H7 (cell line): ENCODE measurements around the gene USH1C. TPM values are rescaled to one million over a fixed set of nuclear protein-coding genes. Genes with fewer than 3 reads are reported as not detected.

Source experiments
- DNase-seq: peaks from one replicate; pipeline ENCODE4 v3.0.0; 2012
- H3K27me3 ChIP-seq: 2 replicates; pipeline ENCODE4 v1.6.0; 2011; ENCODE audit warnings: mild to moderate bottlenecking, low read length; ENCODE audit not compliant: control insufficient read depth, insufficient read depth
- H3K36me3 ChIP-seq: replicated peaks from 2 replicates; pipeline ENCODE4 v1.5.1; 2011; ENCODE audit warnings: low read length; ENCODE audit not compliant: control insufficient read depth, insufficient read depth
- H3K4me3 ChIP-seq: 2 replicates; pipeline ENCODE4 v1.5.1; 2011; ENCODE audit warnings: low read depth, mild to moderate bottlenecking, control low read depth, low read length, moderate library complexity; ENCODE audit not compliant: insufficient read depth
- total RNA-seq: library from RNA; depleted of rRNA; stranded (reverse); fragments of >200 nt; shearing (Covaris generic); gene quantifications from 2 replicates; pipeline ENCODE4 v1.2.3, GENCODE V29; 2014; rRNA removed

USH1C gene
- total RNA-seq, 1 experiment from 2014 or later, result 0.55 TPM

GRCh38 chr11:17458268-17458667, 85.9 kb downstream of the USH1C start:
- Histone ChIP-seq H3K4me3 (no peak overlapping the region), H3K36me3 (no peaks in the 10 kb centered on the region)
- no peak for DNase-seq

GRCh38 chr11:17457396-17458173, 86.6 kb downstream of the USH1C start:
- Histone ChIP-seq H3K4me3 (no peak overlapping the region), H3K36me3 (no peaks in the 10 kb centered on the region), H3K27me3 (no peaks in the 10 kb centered on the region)
- peak; percentile 60 for DNase-seq

More at GRCh38 chr11:17458268-17458667, 85.9 kb downstream of the USH1C start:
- H3K27me3 ChIP-seq, result no peaks in the 10 kb centered on the region

DNA sequence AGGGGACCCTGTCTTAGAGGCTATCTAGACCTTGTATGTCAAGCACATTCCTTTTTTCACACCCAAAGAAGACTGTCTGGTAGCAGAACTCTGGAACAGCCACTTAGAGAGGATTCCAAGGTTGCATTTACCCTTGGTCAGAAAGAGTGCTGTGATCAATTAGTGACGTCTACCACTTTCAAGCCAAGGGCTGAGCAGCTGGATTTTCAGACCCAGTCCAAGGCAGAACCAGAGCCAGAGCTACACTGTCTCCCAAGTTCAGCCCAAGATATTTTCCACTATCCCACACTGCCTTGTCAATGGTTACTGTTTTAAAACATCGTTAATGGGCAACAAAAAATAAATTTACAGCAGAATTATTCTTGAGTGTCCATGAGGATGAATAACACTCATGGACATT, 91.5 kb downstream of the USH1C start:
- Histone ChIP-seq H3K36me3 (no peaks in the 10 kb centered on the region), H3K4me3 (no peak overlapping the region)

GRCh38 chr11:17449158-17449557, 95.1 kb downstream of the USH1C start:
- H3K27me3 ChIP-seq, result no peaks in the 10 kb centered on the region
- no peak overlapping the region for H3K4me3 ChIP-seq
- no peaks in the 10 kb centered on the region for H3K36me3 ChIP-seq
- DNase-seq, result no peak

More for the DNA sequence above, 91.5 kb downstream of the USH1C start:
- H3K27me3 ChIP-seq, result no peaks in the 10 kb centered on the region
- no peak for DNase-seq

DNA sequence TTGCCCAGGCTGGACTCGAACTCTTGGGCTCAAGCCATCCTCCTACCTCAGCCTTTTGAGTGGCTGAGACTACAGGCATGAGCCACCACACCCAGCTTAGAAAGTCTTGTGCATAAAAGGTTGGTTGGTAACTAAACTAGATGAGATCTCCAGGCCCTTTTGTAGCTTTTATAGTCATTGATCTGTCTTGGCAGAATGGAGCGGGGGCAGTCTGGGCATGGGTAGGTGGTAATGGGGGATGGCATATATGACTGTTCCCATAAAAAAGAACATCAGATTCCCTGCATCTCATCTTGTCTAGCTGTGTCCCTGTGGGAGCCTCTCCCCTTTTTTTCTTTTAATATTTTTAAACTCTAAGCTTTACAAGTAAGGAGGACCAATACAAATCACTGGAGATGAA, 97.7 kb downstream of the USH1C start:
- no peaks in the 10 kb centered on the region; the same call in 1 of the 2 replicates for H3K27me3 ChIP-seq
- DNase-seq, result no peak

GRCh38 chr11:17445240-17445795, 98.9 kb downstream of the USH1C start:
- Histone ChIP-seq H3K36me3 (no peaks in the 10 kb centered on the region), H3K4me3 (no peak overlapping the region), H3K27me3 (peaks cover 7% of the 10 kb centered on the region)
- DNase-seq, result no peak

More for the DNA sequence above, 97.7 kb downstream of the USH1C start:
- H3K36me3 ChIP-seq, result no peaks in the 10 kb centered on the region
- no peak overlapping the region for H3K4me3 ChIP-seq

DNA sequence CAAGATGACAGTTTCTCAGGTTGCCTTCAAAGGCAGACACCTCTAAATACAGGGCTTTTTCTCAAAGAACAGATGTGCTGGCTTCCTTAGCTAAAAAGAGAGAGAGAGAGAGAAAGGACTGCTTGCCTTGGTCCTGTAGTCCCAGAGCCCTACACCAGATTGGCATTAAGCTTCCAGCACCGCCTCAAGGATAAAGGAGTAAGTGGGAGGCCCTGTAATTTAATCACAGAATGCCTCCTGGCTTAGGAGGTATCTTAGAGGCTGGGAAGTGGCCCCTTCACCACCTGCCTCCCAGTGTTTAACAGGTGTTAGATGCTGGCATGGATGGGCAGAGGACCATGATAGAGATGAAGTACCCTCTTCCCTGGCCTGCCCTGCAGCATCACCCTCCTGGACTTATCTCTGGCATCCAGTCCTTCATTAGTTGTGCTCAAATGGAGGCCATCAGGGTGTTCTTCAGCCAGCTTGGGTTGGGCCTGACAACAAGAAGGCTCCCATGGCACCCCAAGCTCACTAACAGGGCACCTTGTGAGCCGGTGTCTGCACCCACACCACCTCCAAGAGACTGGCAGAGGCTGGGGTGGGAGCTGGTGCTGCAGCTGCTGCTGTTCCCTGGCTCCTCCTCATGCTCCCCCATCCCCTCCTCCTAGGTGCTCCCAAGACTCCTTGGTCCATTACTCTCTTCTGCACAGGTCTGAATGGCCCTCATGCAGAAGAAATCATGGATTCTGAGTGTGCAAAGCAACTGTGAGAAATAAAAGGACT, 100.1 kb downstream of the USH1C start:
- Histone ChIP-seq H3K36me3 (no peaks in the 10 kb centered on the region), H3K4me3 (no peak overlapping the region), H3K27me3 (peaks cover 13% of the 10 kb centered on the region)
- DNase-seq, result no peak

Other genes with a start within 250 kb of the USH1C start
- gene NCR3LG1, start 192.6 kb downstream of the USH1C start, total RNA-seq, result 0.03 and 0.33 TPM in 2 replicates
- gene KCNJ11, start 155.8 kb downstream of the USH1C start, total RNA-seq, result 2.1 and 4.3 TPM in 2 replicates
- gene ABCC8, start 67.6 kb downstream of the USH1C start, total RNA-seq, result 0.15 and 0.55 TPM in 2 replicates
- gene OTOG, start 2.8 kb upstream of the USH1C start, total RNA-seq, result 0.69 and 1.1 TPM in 2 replicates
- gene MYOD1, start 175.2 kb upstream of the USH1C start, total RNA-seq, result not detected in 2 replicates
- gene KCNC1, start 190.4 kb upstream of the USH1C start, total RNA-seq, result not detected in 2 replicates